ENCODE results near the gene HFE.
"Not testable (repeated sequence)": the region's sequence is repeated elsewhere in the genome, so short reads cannot be mapped to it uniquely, and the experiment has no call there.

The HFE gene

DNA sequence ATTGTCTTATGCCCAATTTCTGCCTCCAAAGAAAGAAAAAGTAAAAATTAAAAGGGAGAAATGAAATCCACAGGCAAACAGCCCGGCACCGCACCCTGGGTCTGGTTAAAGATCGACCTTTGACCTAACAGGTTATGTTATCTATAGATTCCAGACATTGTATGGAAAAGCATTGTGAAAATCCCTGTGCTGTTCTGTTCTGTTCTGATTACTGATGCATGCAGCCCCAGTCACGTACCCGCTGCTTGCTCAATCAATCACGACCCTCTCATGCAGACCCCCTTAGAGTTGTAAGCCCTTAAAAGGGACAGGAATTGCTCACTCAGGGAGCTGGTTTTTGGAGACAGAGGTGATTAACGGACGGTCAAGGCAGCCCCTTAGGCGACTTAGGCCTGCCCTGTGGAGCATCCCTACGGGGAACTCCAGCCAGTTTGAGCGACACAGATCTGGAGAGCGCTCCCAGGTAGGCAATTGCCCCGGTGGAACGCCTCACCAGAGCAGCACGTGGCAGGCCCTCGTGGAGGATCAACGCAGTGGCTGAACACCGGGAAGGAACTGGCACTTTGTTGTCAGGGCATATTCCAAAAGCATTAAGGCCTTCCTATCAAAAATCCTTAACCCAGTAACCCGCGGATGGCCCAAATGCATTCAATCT is 12.0 kb upstream of the HFE start:
- no peak overlapping the region for H3K9ac ChIP-seq (ENCODE audit: low read length)
- H2BK12ac ChIP-seq (ENCODE audit: low read length in 2 of 2) = no peak overlapping the region
- no peak overlapping the region for H2BK15ac ChIP-seq (ENCODE audit: low read depth, poor library complexity, severe bottlenecking)
- DNase-seq = no peak
- H3K4me2 ChIP-seq (ENCODE audit: low read length, poor library complexity, severe bottlenecking) = no peak overlapping the region
- 64% methylated on average over 19 of the region's 20 CpGs for WGBS
- no peak overlapping the region for H2AFZ ChIP-seq (ENCODE audit: low read depth, low read length)
- H3K23ac ChIP-seq (ENCODE audit: low read length in 2 of 2) = no peak overlapping the region
- H3K4me3 ChIP-seq (ENCODE audit: insufficient read depth in 1 of 2, low read depth in 1 of 2, low read length in 2 of 2) = no peak overlapping the region
- no peaks in the 10 kb centered on the region for H3K36me3 ChIP-seq (ENCODE audit: control insufficient read depth in 1 of 2, insufficient read depth in 2 of 2, low read depth in 1 of 2, low read length in 2 of 2)
- H3K9me3 ChIP-seq (ENCODE audit: control insufficient read depth, low read length) = no peaks in the 10 kb centered on the region
- H3K4me1 ChIP-seq (ENCODE audit: control insufficient read depth, insufficient read depth, low read depth, low read length) = no peaks in the 10 kb centered on the region
- H3K27me3 ChIP-seq (ENCODE audit: control insufficient read depth in 1 of 2, insufficient read depth in 1 of 2, low read length in 2 of 2) = no peaks in the 10 kb centered on the region
- H4K91ac ChIP-seq (ENCODE audit: low read length) = no peak overlapping the region
- H3K14ac ChIP-seq (ENCODE audit: low read length in 2 of 2) = no peak overlapping the region
- no peak overlapping the region for H3K4ac ChIP-seq (ENCODE audit: low read depth in 1 of 2, low read length in 2 of 2)
- H2AK5ac ChIP-seq (ENCODE audit: low read length, severe bottlenecking) = no peak overlapping the region
- no peak overlapping the region for H4K8ac ChIP-seq (ENCODE audit: low read length)
- no peak overlapping the region for H3K18ac ChIP-seq (ENCODE audit: low read depth in 1 of 2, low read length in 2 of 2)
- H2BK120ac ChIP-seq (ENCODE audit: low read depth, low read length) = no peak overlapping the region
- no peak overlapping the region for H2BK5ac ChIP-seq (ENCODE audit: low read depth, low read length, poor library complexity, severe bottlenecking)
- no peak overlapping the region for H3K27ac ChIP-seq (ENCODE audit: low read length, poor library complexity, severe bottlenecking)
- no peaks in the 10 kb centered on the region for H3K79me1 ChIP-seq (replicated peaks; ENCODE audit: low read length, poor library complexity, severe bottlenecking)

DNA sequence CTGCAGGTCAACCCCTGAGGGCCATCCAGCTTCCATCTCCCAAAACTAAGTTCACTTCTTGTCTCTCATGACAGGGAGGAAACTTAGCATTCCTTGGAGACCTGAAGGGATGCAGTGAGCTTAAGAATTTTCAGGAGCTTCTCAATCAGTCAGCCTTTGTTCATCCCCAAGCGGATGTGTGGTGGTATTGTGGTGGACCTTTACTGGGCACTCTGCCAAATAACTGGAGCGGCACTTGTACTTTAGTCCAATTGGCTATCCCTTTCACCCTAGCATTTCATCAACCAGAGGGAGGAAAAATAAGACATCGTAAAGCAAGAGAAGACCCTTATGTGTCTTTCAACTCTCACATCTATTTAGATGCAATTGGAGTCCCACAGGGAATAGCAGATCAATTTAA is 9.2 kb upstream of the HFE start:
- not testable (repeated sequence) for H3K27me3 ChIP-seq (ENCODE audit: control insufficient read depth in 1 of 2, insufficient read depth in 1 of 2, low read length in 2 of 2); H3K9ac ChIP-seq (ENCODE audit: low read length); H3K14ac ChIP-seq (ENCODE audit: low read length in 2 of 2); H2BK120ac ChIP-seq (ENCODE audit: low read depth, low read length); H4K8ac ChIP-seq (ENCODE audit: low read length); H3K4me2 ChIP-seq (ENCODE audit: low read length, poor library complexity, severe bottlenecking); H2BK12ac ChIP-seq (ENCODE audit: low read length in 2 of 2); H2AFZ ChIP-seq (ENCODE audit: low read depth, low read length); DNase-seq; H3K18ac ChIP-seq (ENCODE audit: low read depth in 1 of 2, low read length in 2 of 2); H2AK5ac ChIP-seq (ENCODE audit: low read length, severe bottlenecking); H3K4ac ChIP-seq (ENCODE audit: low read depth in 1 of 2, low read length in 2 of 2); H3K79me1 ChIP-seq (replicated peaks; ENCODE audit: low read length, poor library complexity, severe bottlenecking); H3K23ac ChIP-seq (ENCODE audit: low read length in 2 of 2); H2BK15ac ChIP-seq (ENCODE audit: low read depth, poor library complexity, severe bottlenecking); H3K4me1 ChIP-seq (ENCODE audit: control insufficient read depth, insufficient read depth, low read depth, low read length); H3K9me3 ChIP-seq (ENCODE audit: control insufficient read depth, low read length); H2BK5ac ChIP-seq (ENCODE audit: low read depth, low read length, poor library complexity, severe bottlenecking); H4K91ac ChIP-seq (ENCODE audit: low read length); H3K36me3 ChIP-seq (ENCODE audit: control insufficient read depth in 1 of 2, insufficient read depth in 2 of 2, low read depth in 1 of 2, low read length in 2 of 2); H3K27ac ChIP-seq (ENCODE audit: low read length, poor library complexity, severe bottlenecking); H3K4me3 ChIP-seq (ENCODE audit: insufficient read depth in 1 of 2, low read depth in 1 of 2, low read length in 2 of 2)
- 96% methylated on average over 2 of the region's 3 CpGs for WGBS

DNA sequence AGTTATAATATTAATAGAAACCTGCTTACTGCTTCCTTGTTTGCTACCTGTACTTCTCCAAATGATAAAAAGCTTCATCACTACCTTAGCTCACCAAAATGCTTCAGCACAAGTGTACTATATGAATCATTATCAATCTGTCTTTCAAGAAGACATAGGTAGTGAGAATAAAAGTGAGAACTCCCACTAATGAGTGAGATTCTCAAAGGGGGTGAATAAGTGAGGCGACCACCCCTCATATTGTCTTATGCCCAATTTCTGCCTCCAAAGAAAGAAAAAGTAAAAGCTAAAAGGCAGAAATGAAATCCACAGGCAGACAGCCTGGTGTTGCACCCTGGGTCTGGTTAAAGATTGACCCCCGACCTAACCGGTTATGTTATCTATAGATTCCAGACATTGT is 6.1 kb upstream of the HFE start:
- H3K23ac ChIP-seq (ENCODE audit: low read length in 2 of 2); H2BK15ac ChIP-seq (ENCODE audit: low read depth, poor library complexity, severe bottlenecking); H3K27ac ChIP-seq (ENCODE audit: low read length, poor library complexity, severe bottlenecking); H2BK120ac ChIP-seq (ENCODE audit: low read depth, low read length); H3K9ac ChIP-seq (ENCODE audit: low read length); H2BK12ac ChIP-seq (ENCODE audit: low read length in 2 of 2); H4K91ac ChIP-seq (ENCODE audit: low read length); H3K4me2 ChIP-seq (ENCODE audit: low read length, poor library complexity, severe bottlenecking); DNase-seq; H4K8ac ChIP-seq (ENCODE audit: low read length); H3K27me3 ChIP-seq (ENCODE audit: control insufficient read depth in 1 of 2, insufficient read depth in 1 of 2, low read length in 2 of 2); H3K79me1 ChIP-seq (replicated peaks; ENCODE audit: low read length, poor library complexity, severe bottlenecking); H3K4me3 ChIP-seq (ENCODE audit: insufficient read depth in 1 of 2, low read depth in 1 of 2, low read length in 2 of 2); H2BK5ac ChIP-seq (ENCODE audit: low read depth, low read length, poor library complexity, severe bottlenecking); H3K4me1 ChIP-seq (ENCODE audit: control insufficient read depth, insufficient read depth, low read depth, low read length); H3K18ac ChIP-seq (ENCODE audit: low read depth in 1 of 2, low read length in 2 of 2); H2AK5ac ChIP-seq (ENCODE audit: low read length, severe bottlenecking); H2AFZ ChIP-seq (ENCODE audit: low read depth, low read length); H3K9me3 ChIP-seq (ENCODE audit: control insufficient read depth, low read length); H3K4ac ChIP-seq (ENCODE audit: low read depth in 1 of 2, low read length in 2 of 2); H3K14ac ChIP-seq (ENCODE audit: low read length in 2 of 2); H3K36me3 ChIP-seq (ENCODE audit: control insufficient read depth in 1 of 2, insufficient read depth in 2 of 2, low read depth in 1 of 2, low read length in 2 of 2): not testable (repeated sequence)
- 96% methylated on average over 3 of the region's 3 CpGs for WGBS

DNA sequence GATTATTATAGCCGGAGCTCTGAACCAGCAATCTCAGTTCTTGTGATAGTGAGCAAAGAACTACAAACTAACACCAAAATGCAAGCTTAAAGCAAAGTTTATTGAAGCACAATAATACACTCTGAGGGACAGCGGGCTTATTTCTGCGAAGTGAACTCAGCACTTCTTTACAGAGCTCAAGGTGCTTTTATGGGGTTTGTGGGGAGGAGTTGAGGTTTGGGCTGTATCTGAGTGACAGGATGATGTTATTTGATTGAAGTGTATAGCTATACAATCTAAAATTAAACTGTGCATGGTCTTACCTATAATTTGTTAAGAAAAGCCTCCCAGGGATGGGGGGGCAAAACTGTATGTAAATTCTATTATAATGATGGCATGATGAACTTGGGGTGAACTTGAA is 1.0 kb upstream of the HFE start:
- peaks cover 15% of the 10 kb centered on the region for H3K79me1 ChIP-seq (replicated peaks; ENCODE audit: low read length, poor library complexity, severe bottlenecking)
- H3K27me3 ChIP-seq (ENCODE audit: control insufficient read depth in 1 of 2, insufficient read depth in 1 of 2, low read length in 2 of 2) = no peaks in the 10 kb centered on the region
- H3K4me3 ChIP-seq (ENCODE audit: insufficient read depth in 1 of 2, low read depth in 1 of 2, low read length in 2 of 2) = no peak overlapping the region
- H3K36me3 ChIP-seq (ENCODE audit: control insufficient read depth in 1 of 2, insufficient read depth in 2 of 2, low read depth in 1 of 2, low read length in 2 of 2) = peaks cover 1% of the 10 kb centered on the region in 2 experiments
- no peak overlapping the region for H2BK15ac ChIP-seq (ENCODE audit: low read depth, poor library complexity, severe bottlenecking)
- no peak overlapping the region for H4K91ac ChIP-seq (ENCODE audit: low read length)
- DNase-seq = no peak
- H2BK120ac ChIP-seq (ENCODE audit: low read depth, low read length) = no peak overlapping the region
- no peaks in the 10 kb centered on the region for H3K9me3 ChIP-seq (ENCODE audit: control insufficient read depth, low read length)
- H3K4me1 ChIP-seq (ENCODE audit: control insufficient read depth, insufficient read depth, low read depth, low read length) = peaks cover 2% of the 10 kb centered on the region
- no peak overlapping the region for H2BK5ac ChIP-seq (ENCODE audit: low read depth, low read length, poor library complexity, severe bottlenecking)
- H2AFZ ChIP-seq (ENCODE audit: low read depth, low read length) = no peak overlapping the region
- no peak overlapping the region for H3K4me2 ChIP-seq (ENCODE audit: low read length, poor library complexity, severe bottlenecking)
- no peak overlapping the region for H3K14ac ChIP-seq (ENCODE audit: low read length in 2 of 2)
- no peak overlapping the region for H3K9ac ChIP-seq (ENCODE audit: low read length)
- H4K8ac ChIP-seq (ENCODE audit: low read length) = no peak overlapping the region
- H2BK12ac ChIP-seq (ENCODE audit: low read length in 2 of 2) = no peak overlapping the region
- WGBS = 98% methylated on average over 3 of the region's 3 CpGs
- H3K23ac ChIP-seq (ENCODE audit: low read length in 2 of 2) = no peak overlapping the region
- H2AK5ac ChIP-seq (ENCODE audit: low read length, severe bottlenecking) = no peak overlapping the region
- no peak overlapping the region for H3K27ac ChIP-seq (ENCODE audit: low read length, poor library complexity, severe bottlenecking)
- H3K4ac ChIP-seq (ENCODE audit: low read depth in 1 of 2, low read length in 2 of 2) = no peak overlapping the region
- no peak overlapping the region for H3K18ac ChIP-seq (ENCODE audit: low read depth in 1 of 2, low read length in 2 of 2)
